HepG2 (cell line): Measurements from ENCODE around the gene CTNNBIP1. TPM values are rescaled to one million over a fixed set of nuclear protein-coding genes. Genes with fewer than 3 reads are reported as not detected.

Source experiments
- AFF4 ChIP-seq: sonication (generic); formaldehyde crosslinking; IDR thresholded peaks from 2 replicates; pipeline ENCODE4 v1.4.0; 2020; ENCODE audit warnings: missing genetic modification reagents
- ASH2L ChIP-seq: fragments of 300-600, 200-600 bp; sonication (generic); IDR thresholded peaks from 2 replicates; pipeline ENCODE4 v1.7.0; 2017; ENCODE audit warnings: low read depth, mild to moderate bottlenecking, moderate library complexity, mixed read lengths, low read length; ENCODE audit not compliant: insufficient read length
- DNMT3B ChIP-seq: conservative IDR thresholded peaks from 2 replicates; pipeline ENCODE4 v1.6.1; 2016; ENCODE audit warnings: missing biosample characterization, control low read depth
- FOXO4 ChIP-seq: sonication (generic); formaldehyde crosslinking; conservative IDR thresholded peaks from 2 replicates; pipeline ENCODE4 v1.8.1; 2023; ENCODE audit warnings: missing genetic modification reagents
- HIVEP1 ChIP-seq: sonication (generic); formaldehyde crosslinking; IDR thresholded peaks from 2 replicates; pipeline ENCODE4 v1.4.0; 2020; ENCODE audit warnings: mild to moderate bottlenecking, missing genetic modification reagents
- HNF4A ChIP-seq: sonication (generic); formaldehyde crosslinking; IDR thresholded peaks from 2 replicates; pipeline ENCODE4 v1.4.0; 2020; ENCODE audit warnings: missing genetic modification reagents
- KAT8 ChIP-seq: IDR thresholded peaks from 2 replicates; pipeline ENCODE4 v1.6.1; 2016; ENCODE audit warnings: missing genetic modification reagents, missing compliant biosample characterization
- NRL ChIP-seq: sonication (generic); formaldehyde crosslinking; IDR thresholded peaks from 2 replicates; pipeline ENCODE4 v1.5.0; 2020; ENCODE audit warnings: missing genetic modification reagents, mild to moderate bottlenecking, moderate library complexity, borderline replicate concordance
- RARA ChIP-seq: IDR thresholded peaks from 2 replicates; pipeline ENCODE4 v1.6.1; 2016; ENCODE audit warnings: missing genetic modification reagents, missing compliant biosample characterization
- SP1 ChIP-seq, 2 experiments: fragments of 450-650 bp in 1 of 2; sonication (generic) in 1 of 2; formaldehyde crosslinking in 1 of 2; IDR thresholded peaks; 2 replicates each; pipeline versions ENCODE4 v1.4.0 to v1.6.1; 2016 to 2020; ENCODE audit warnings: missing genetic modification reagents in 1 of 2
- XBP1 ChIP-seq: sonication (generic); formaldehyde crosslinking; IDR thresholded peaks from 2 replicates; pipeline ENCODE4 v1.5.0; 2020; ENCODE audit warnings: missing genetic modification reagents
- ZFYVE20 ChIP-seq: sonication (generic); formaldehyde crosslinking; IDR thresholded peaks from 2 replicates; pipeline ENCODE4 v1.8.0; 2023; ENCODE audit warnings: low read depth, mild to moderate bottlenecking, moderate library complexity, missing genetic modification reagents, borderline replicate concordance
- ZNF441 ChIP-seq: sonication (generic); formaldehyde crosslinking; IDR thresholded peaks from 2 replicates; pipeline ENCODE4 v1.7.0; 2021; ENCODE audit warnings: missing genetic modification reagents, borderline replicate concordance
- ZNF558 ChIP-seq: sonication (generic); formaldehyde crosslinking; IDR thresholded peaks from 2 replicates; pipeline ENCODE4 v1.9.0; 2022; ENCODE audit warnings: mild to moderate bottlenecking, missing genetic modification reagents, borderline replicate concordance
- ZNF574 ChIP-seq: sonication (generic); formaldehyde crosslinking; IDR thresholded peaks from 2 replicates; pipeline ENCODE4 v1.4.0; 2020; ENCODE audit warnings: missing genetic modification reagents
- ZSCAN5A ChIP-seq: sonication (generic); formaldehyde crosslinking; IDR thresholded peaks from 2 replicates; pipeline ENCODE4 v1.8.0; 2022; ENCODE audit warnings: mild to moderate bottlenecking, missing genetic modification reagents, borderline replicate concordance
- polyA plus RNA-seq, 8 experiments: library from polyadenylated mRNA; depleted of rRNA in 3 of 8; stranded (reverse) in 7 of 8; unstranded in 1 of 8; fragments of >200 nt; fragmentation: Illumina TruSeq in 4 of 8; extraction: Trizol in 4 of 8; gene quantifications; 2 replicates each; pipeline versions ENCODE4 v1.2.1 to v1.2.3, GENCODE V29; 2011 to 2016; ENCODE audit warnings: low read depth in 4 of 8, missing spikeins in 1 of 8, mixed read lengths in 1 of 8; ENCODE audit not compliant: insufficient read depth in 1 of 8
- total RNA-seq, 5 experiments: library from RNA; depleted of rRNA; stranded (reverse); fragments of >200 nt; fragmentation: Illumina TruSeq; extraction: Trizol; gene quantifications; 2 replicates each; pipeline ENCODE4 v1.2.3, GENCODE V29; 2016; ENCODE audit warnings: low read depth in 1 of 5
- TF ChIP-seq, protein P1 (sequence below): sonication (generic); formaldehyde crosslinking; IDR thresholded peaks from 2 replicates; pipeline ENCODE4 v1.4.0; 2020; ENCODE audit warnings: missing genetic modification reagents

The CTNNBIP1 gene
- total and polyA plus RNA-seq, 2 of the 13 experiments (the other 11 are each of a cell fraction or from before 2014, with no cell fraction given), result 71.7 to 83.0 TPM

GRCh38 chr1:9825093-9826074, 84.7 kb downstream of the CTNNBIP1 start (continued):
- no peak for TF ChIP-seq ZNF574
- TF ChIP-seq, protein P1, sequence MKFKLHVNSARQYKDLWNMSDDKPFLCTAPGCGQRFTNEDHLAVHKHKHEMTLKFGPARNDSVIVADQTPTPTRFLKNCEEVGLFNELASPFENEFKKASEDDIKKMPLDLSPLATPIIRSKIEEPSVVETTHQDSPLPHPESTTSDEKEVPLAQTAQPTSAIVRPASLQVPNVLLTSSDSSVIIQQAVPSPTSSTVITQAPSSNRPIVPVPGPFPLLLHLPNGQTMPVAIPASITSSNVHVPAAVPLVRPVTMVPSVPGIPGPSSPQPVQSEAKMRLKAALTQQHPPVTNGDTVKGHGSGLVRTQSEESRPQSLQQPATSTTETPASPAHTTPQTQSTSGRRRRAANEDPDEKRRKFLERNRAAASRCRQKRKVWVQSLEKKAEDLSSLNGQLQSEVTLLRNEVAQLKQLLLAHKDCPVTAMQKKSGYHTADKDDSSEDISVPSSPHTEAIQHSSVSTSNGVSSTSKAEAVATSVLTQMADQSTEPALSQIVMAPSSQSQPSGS (CRISPR knock-in tag), result no peak
- no peak for TF ChIP-seq NRL (CRISPR knock-in tag)
- no peak for TF ChIP-seq ZNF558 (CRISPR knock-in tag)
- TF ChIP-seq HNF4A (CRISPR knock-in tag), result no peak
- no peak for TF ChIP-seq ASH2L
- 0 out of 2 replicates have a peak, but pooled peaks have one; percentile 16 for TF ChIP-seq FOXO4 (CRISPR knock-in tag)
- TF ChIP-seq XBP1 (CRISPR knock-in tag), result no peak
- no peak for TF ChIP-seq ZSCAN5A (CRISPR knock-in tag)
- TF ChIP-seq AFF4, result no peak
- TF ChIP-seq RARA (CRISPR knock-in tag), result no peak
- no peak for TF ChIP-seq KAT8 (CRISPR knock-in tag)
- no peak for TF ChIP-seq ZNF441 (CRISPR knock-in tag)
- TF ChIP-seq ZFYVE20 (CRISPR knock-in tag), result no peak
- no peak for TF ChIP-seq HIVEP1
- TF ChIP-seq DNMT3B (CRISPR knock-in tag), result no peak
- TF ChIP-seq SP1 (IDR thresholded peaks at IDR 0.05), result no peak
- no peak for TF ChIP-seq SP1 (CRISPR knock-in tag; IDR thresholded peaks at IDR 0.05)
